ENCODE measurements around the gene PPP3R1.

- TF ChIP-seq CTCF (IDR thresholded peaks at IDR 0.05), result no peak
- TF ChIP-seq POLR2A (IDR thresholded peaks at IDR 0.05), result no peak
Observed at GRCh38 chr2:68295516-68295915, 43.2 kb upstream of the PPP3R1 start.
